ENCODE results near the gene TREML2. TPM values are rescaled to one million over a fixed set of nuclear protein-coding genes. Genes with fewer than 3 reads are reported as not detected.

The TREML2 gene
- total and polyA plus RNA-seq, 2 of the 8 experiments (the other 6 are each of a cell fraction or from before 2014, with no cell fraction given): 0.09 to 0.18 TPM

DNA sequence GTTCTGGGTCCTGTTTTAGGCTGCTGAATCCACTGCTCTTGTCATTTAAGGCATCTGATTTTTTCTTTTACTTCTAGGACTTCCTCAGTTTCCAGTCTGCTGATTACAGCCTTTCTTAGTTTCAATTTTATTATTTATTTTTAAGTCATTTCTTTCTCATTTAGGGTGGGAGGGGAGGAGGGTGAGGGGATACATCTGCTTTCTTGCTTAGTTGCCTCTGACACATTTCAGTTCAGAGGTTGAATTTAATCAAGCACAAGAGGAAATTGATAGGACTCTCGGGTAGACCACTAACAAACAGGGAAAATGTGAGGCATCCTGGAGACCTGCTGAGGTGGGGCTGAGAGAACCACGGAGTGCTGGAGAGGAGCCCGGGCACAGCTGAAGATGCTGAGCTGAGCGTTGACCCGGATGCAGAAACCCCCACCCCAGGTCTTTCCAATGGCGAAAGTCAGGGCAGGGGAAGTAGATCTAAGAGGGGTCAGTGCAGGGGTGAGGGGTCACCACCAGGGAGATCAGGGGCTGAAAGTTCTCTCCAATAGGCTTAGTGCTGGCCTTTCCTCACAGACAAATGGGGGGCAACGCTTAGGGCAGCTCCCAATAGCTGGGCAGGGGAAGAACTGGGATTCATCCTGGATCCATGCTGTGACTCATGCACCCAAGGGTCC, 7.6 kb upstream of the TREML2 start (continued):
- TF ChIP-seq RNF2 (IDR thresholded peaks at IDR 0.05; ENCODE audit: borderline replicate concordance, low read depth, low read length, missing control alignments, poor library complexity, severe bottlenecking) (no peak), KDM5A (IDR thresholded peaks at IDR 0.05; ENCODE audit: low read length) (no peak), EZH2 (IDR thresholded peaks at IDR 0.05; ENCODE audit: low read depth, low read length, severe bottlenecking) (no peak), BCL11A (IDR thresholded peaks at IDR 0.05; ENCODE audit: low read depth in 2 of 2, low read length in 2 of 2) (no peak)
- TF ChIP-seq, protein P1, sequence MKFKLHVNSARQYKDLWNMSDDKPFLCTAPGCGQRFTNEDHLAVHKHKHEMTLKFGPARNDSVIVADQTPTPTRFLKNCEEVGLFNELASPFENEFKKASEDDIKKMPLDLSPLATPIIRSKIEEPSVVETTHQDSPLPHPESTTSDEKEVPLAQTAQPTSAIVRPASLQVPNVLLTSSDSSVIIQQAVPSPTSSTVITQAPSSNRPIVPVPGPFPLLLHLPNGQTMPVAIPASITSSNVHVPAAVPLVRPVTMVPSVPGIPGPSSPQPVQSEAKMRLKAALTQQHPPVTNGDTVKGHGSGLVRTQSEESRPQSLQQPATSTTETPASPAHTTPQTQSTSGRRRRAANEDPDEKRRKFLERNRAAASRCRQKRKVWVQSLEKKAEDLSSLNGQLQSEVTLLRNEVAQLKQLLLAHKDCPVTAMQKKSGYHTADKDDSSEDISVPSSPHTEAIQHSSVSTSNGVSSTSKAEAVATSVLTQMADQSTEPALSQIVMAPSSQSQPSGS (IDR thresholded peaks at IDR 0.05; ENCODE audit: low read length): no peak
